GM21367 (cell line): ENCODE results near the gene RPL10A.

Experiments used
- ATAC-seq: cut with Tn5 transposase; IDR thresholded peaks from one replicate; pipeline ENCODE4 v1.9.1; 2021; ENCODE audit not compliant: unreplicated experiment

Gene RPL10A

GRCh38 chr6:35490821-35491557 is 22.8 kb downstream of the RPL10A start:
- no peak for ATAC-seq

DNA sequence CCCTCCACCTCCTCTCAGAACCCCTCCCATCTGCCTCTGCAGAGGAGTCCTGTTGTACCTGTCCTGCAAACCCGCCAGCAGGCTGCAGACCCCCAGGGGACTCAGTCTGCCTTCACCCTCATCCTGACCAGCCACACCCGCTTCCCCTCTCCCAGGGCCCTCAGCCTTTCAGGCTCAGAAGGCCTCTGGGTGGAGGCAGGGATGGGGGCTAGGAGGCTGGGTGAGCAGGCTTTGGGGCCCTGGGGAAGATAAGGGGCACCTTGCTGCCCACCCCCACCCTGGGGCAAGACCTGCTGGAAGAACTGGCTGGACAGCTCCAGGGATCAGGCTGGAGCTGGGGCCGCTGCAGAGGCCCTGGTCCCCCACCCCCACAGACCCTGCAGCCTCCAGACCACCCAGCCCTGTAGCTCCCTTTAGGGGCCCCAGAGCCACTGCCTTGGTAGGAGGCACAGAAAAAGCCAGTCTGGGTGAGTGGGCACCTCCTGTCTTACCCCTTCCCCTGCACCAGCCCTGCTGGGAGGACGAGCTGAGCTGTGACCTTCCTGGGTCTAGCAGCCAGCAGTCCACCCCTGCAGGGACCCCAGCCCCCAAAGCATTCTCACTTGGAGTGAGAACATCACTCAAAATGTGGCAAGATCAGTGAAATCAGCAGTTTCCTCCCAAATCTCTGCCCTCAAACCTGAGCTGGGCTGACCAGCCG is 23.5 kb downstream of the RPL10A start:
- no peak for ATAC-seq

DNA sequence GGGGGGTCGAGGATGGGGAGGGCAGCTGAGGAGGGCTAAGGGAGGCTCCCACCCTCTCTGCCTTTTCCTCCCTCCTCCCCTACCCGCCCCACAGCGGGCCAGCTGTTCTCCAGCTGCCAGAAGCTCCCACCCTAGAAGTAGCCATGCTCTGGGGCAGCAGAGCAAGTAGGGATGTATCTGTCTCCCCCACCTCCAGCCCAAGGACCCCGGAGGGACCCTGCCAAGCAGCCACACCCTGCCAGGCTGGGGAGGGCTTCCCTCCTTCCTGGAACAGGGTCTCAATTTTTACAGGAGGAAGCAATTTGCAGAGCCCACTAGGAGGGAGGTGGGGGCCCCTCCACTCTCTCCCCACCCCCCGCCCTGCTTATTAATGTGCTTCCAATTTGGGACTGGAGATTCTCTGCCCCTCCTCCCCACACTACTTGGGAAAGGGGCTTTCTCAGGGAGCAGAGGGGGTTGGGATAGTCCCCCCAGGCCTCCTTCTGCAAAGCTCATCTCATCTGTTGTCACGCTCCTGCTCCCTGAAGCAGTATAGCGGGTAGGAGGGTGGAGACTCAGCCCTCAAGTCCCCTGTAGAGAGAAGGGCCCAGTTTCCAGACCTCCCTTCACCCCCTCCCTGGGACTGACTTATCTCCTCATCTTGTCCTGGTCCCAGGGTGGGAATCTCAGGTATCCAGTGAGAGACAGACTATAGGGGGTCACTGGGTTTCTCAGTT is 24.2 kb downstream of the RPL10A start:
- no peak for ATAC-seq

GRCh38 chr6:35492974-35493284 is 24.7 kb downstream of the RPL10A start:
- no peak for ATAC-seq

DNA sequence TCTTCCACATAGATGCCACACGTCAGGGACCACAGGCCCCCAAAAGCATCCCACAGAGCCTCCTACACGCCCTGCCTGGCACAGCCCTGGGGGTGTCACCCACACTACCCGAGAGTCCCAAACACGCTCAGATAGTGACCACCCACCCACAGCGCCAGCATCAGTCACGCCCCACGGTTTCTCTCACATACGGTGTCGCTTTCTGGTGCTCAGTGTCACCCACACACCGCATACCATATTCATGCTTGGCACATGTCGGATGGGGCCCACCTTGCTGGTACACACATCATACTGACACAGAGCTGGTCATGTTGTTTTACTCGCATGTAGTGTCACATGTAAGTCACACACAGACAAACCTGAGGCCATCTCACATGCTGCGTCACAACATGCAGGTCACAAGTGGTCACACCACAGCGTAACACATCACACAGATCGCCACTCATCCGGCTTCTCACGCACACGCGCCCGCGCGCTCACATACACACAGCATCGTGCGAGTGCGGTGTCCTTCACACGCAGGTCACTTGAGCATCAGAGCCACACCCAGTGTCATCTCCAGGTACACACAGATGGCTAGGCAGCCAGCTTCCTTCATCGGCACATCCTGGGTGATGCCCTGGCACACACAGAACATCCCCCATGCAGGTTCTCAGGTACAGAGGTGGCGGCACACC is 25.2 kb downstream of the RPL10A start:
- ATAC-seq: no peak

DNA sequence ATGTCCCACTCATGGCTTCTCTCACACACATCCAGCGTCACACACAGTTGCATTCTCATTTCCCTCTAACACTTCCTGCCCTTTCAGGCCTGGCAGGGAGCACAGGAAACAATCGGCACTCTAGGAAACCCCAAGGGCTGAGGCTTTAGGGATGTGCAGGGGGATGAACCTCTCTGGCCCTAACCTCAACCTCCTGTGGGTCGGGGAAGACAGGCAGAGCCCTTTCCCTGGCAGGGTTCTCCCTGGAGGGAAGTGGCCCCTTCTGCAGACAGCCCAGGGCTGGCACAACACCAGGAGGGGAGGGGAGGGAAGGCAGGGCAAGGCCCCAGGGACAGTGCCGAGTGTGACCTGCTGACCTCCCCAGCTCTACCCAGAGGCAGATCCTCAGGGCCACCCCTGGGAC is 26.0 kb downstream of the RPL10A start:
- no peak for ATAC-seq

- ATAC-seq: no peak
Observed at GRCh38 chr6:35495258-35496035, 27.2 kb downstream of the RPL10A start.

DNA sequence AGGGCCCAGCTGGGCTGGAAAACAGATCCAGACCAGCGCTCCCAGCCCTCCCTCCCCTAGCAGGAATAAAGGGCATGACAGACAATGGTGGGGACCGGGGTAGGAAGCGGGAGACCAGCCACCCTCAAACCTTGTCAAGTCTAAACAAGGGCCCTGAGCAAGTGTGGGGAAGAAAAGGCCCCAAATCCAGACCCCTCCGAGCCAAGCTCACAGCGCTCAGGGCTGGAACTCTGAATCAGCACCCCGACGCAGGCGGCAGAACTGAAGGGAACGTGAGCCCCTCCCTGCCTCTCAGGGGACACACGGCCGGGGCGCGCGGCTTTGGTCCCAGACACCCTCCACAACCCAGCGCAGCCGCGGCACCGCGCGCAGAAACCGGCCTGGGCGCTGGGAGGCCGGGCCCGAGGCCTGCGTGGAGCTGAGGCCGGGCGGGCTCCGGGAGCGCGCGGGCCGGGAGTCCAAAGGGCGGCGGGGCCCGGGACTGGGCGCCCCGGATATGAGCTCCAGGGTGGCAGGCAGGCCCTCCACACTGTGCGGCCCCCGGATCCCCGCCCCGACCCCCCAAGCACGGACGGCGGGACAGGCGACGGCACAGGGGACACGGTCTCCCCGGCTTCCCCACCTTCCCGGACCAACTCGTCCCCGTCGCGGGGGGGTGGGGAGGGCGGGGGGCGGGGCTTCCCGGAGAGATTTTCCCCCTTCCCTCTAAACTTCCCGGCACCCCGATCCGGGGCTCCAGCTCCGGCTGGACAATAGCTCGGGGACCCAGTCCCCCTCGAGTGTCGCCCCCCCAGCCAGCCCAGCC is 28.0 kb downstream of the RPL10A start:
- no peak for ATAC-seq

DNA sequence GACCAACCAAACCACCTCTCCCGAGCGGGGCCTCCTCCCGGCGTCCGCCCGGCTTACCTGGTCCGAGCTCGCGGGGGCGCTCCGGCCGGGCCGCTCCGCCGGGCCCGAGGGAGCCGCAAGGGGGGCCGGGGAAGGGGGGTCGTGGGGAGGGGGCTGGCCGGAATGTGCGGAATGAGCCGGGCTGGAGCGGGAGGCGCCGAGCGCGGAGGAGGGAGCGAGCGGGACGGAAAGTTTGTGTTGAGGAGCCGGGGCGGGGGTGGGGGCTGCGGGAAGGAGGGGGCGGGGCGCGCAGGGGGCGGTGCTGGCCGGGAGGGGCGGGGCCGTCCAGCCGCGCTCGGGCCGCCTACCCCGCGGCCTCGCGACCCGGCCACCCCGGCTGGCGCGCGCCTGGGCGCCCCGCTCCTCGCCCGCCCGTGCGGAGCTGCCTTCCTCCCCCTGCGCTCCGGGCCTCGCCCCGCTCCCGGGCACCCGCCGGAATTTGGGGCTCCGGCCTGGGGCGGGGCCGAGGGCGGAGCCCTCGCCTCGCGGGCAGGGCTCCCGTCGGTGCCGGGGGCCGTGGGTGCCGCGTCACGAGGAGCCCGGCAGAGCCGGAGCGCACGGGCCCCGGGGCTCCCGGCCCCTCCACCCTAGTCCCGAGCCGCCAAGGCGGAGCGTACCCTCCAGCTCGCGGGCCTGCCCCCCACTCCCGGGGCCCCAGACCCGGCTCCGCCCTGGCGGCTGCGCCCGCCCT is 28.8 kb downstream of the RPL10A start, which contains the start of gene TEAD3:
TSS of gene TEAD3 (minus strand) at position 239 of the 730 bp plus-strand sequence.
- ATAC-seq: no peak

DNA sequence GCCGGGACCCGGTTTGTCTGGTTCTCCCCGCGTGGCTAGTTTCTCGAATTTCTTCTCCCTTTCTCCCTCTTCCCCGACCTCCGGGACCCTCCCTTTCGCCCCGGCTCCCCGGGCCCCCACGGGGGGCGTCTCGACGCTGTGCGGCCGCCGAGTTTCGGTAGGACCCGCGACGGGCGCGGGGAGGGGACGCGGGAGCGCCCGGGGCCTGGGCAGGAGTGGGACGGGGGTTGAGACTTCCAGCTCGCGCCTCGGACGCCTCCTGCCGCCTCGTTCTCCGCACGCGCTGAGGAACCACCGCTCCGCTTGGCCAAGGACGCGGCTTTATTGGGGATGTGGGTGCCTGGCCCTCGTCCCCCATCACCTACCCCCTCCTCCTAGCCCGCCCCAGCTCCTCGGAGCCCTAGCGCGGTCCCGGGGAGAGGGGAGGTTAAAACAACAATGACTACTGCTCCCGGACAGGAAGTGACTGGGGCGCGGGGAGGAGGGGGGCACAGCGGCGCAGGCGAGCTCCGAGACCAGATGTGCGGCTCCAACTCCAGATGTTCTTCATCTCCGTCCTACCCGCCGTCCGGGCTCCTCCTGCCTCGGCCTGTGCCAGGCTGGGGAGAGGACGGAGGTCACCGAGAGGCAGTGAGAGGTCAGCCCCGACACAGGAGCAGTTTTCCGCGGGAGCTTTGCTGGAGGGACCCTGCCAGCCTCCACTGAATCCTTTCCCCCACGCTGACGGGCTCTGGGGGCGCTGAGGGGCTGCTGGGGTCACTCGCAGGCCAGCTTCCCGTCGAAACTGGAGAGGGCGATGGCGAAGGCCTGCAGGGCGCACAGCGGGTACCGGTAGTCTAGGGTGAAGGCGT is 29.6 kb downstream of the RPL10A start:
- ATAC-seq: no peak

DNA sequence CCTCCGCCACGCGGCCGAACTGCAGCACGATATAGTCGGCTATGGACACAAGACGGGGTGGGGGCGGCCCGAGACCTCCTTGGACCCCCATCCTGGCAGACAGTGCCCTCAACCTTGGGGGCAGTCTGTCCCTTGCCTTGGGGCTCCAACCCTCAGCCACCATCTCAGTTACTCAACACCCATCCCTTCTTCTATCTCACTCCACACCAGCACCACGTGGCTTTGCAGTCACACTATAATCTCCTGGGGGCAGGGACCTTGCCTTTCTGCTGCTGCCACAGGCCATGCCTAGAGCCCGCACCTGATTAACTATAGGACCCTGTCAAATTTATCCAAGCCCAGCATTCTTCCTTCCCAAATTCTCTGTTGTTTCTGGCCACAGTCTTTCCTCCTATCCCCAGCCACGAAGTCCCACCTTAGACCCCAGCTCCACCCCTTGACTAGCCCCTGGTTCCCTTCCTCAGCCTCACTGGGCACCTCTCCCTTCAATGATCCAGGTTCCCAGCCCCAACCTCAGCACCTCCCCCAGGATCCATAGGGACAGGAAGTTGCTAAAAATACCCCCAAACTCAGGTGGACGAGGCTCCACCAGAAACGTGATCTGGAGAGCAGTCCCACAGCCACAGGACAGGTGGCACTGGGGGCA is 30.3 kb downstream of the RPL10A start:
- no peak for ATAC-seq

GRCh38 chr6:35499372-35499771 is 31.2 kb downstream of the RPL10A start:
- no peak for ATAC-seq

DNA sequence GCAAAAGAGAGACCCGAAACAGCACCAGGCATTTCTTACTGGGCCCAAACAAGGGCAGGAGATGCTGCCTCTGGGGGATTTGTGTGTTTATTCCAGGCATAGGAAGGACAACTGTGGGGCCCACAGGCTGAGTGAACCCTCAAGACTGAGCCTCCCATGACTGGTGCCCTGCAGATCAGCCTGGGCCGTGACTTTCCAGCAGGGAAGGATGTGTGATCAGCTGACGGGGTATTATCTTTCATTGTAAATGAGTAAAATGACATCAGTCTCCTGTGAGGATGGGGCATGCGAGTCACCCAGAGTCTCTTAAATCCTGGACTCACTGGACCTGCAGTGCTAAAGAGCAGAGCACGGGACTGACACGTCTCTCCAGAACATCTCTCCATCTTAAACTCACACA is 32.6 kb downstream of the RPL10A start:
- ATAC-seq: no peak

DNA sequence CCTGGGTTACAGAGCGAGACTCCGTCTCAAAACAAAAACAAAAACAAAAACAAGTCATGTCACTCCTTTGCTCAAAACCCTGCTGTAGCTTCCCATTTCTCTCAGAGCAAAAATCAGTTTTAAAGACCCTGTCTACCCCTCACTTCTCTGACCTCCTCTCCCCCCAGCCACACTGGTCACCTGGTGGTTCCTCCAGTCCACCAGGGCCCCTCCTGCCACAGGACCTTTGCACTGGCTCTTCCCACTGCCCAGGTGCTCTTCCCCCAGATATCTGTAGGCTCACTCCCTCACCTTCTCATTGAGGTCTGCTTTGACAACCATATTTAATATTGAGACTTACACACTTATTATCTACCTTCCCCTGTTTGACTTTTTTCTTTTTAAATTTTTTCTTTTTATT is 33.6 kb downstream of the RPL10A start:
- ATAC-seq: no peak

GRCh38 chr6:35503534-35503933 is 35.3 kb downstream of the RPL10A start:
- no peak for ATAC-seq

- no peak for ATAC-seq
Observed at GRCh38 chr6:35505999-35506412, 37.8 kb downstream of the RPL10A start.

GRCh38 chr6:35506536-35506935 is 38.3 kb downstream of the RPL10A start:
- ATAC-seq: no peak

GRCh38 chr6:35507221-35507620 is 39.0 kb downstream of the RPL10A start:
- ATAC-seq: no peak
